Glomerular visceral epithelial cell (primary cell): ENCODE data around the gene CCDC154.

Source experiments
- DNase-seq: peaks from one replicate; pipeline ENCODE4 v3.0.0-alpha.2; 2016; ENCODE audit errors: extremely low spot score

Gene CCDC154

GRCh38 chr16:1416521-1416941 is 27.8 kb downstream of the CCDC154 start:
- no peak for DNase-seq

- peak; percentile 77 for DNase-seq
Measured at GRCh38 chr16:1414532-1415260, 29.7 kb downstream of the CCDC154 start, which contains the start of gene UNKL. TSS of gene UNKL (minus strand) at chr16:1414704. CDS start at chr16:1414691, 13 bp downstream.

DNA sequence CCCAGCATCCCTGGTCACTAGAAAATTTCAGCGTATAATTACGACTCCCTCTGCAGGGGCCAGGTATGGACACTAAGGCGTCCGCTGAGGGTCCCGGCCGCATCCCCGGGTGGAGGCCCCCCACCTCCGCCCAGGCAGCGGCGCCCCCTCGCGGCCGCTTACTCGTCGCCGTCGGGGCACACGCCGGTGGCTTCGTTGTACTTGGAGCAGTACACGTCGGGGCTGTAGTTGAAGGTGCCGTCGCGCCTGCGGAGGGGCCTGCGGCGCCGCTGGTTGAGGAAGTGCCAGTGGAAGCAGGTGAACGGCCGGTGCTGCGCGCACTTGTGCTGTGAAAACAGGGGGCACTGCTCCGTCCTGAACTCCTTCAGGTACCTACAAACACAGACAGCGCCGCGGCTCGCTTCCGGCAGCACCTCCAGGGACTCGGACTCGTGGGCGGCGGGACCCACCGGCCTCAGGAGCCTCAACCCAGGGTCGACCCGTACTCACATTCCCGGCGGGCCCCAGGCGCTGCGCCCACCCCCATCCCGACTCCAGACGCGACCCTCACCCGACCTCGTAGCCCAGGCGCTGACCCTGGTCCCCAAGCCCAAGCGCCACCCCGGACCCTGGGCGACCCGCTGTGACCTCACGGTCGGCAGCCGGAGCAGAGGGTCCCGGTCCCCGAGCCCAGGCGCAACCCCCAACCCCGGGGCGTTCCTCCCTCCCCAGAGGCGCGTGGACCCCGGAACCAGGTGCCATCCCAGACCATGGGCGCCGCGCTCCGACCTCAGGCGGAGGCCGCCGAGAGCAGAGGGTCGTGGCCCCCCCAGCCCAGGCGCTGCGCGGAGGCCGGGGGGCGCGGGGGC is 30.4 kb downstream of the CCDC154 start:
- DNase-seq = peak; percentile 44

DNA sequence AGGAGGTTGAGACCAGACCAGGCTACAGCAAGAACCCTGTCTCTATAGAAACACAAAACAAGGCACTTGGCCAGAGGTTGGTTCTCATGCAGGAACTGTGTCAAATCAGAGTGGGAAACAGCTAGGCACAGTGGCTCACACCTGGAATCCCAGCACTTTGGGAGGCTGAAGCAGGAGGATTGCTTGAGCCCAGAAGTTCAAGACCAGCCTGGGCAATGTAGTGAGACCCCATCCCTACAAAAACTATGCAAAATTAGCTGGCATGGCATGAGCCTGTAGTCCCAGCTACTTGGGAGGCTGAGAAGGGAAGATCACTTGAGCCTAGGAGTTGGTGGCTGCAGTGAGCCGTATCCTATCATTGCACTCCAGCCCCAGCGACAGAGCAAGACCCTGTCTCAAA is 31.5 kb downstream of the CCDC154 start:
- DNase-seq = no peak

DNA sequence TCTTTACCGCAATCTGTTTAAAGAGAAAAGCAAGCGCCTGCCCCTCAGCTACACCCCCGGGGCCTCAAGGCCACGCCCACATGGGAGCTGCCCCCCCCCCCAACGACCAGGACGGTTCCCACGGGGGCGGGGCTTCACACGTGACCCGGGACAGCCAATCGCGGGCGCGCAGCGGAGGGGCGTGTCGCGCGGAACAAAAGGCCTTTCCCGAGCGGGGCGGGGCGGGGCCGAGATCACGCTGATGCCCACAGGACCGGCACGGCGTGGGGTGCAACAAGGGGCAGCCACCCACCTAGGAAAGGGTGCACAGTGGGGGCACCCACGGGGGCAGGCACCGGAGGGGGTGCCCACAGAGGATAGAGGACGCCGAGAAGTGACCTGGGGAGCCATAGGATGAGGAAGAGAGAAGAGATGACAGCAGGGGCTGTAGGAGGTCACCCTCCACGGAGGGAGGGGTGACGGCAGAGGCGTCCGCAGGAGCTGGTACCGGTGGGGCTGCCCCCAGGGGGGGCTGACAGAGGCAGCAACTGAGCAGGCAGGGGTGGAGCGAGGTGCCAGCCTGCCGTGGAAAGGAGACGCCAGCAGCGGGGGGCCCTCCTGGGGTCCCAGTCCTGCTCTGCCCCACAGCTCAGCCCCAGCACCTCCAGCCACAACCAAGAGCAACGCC is 36.1 kb downstream of the CCDC154 start:
- DNase-seq = peak; percentile 85

DNA sequence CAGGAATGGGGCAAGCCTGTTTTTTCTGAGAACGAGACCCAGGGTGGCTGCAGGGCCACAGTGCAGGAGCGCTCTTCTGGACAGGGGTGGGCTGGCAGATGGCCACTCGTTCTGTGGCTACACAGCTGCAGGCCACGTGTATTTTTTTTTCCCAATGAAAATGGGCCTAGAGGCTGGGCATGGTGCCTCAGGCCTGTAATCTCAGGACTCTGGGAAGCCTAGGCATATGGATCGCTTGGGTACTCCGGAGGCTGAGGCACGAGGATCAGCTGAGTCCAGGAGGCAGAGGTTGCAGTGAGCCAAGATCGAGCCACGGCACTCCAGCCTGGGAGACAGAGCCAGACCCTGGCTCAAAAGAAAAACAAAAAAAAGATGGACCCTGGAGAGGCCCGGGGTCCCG is 36.6 kb downstream of the CCDC154 start:
- DNase-seq = no peak

- no peak for DNase-seq
Measured at GRCh38 chr16:1403733-1404132, 40.6 kb downstream of the CCDC154 start.

GRCh38 chr16:1403036-1403435 is 41.3 kb downstream of the CCDC154 start:
- no peak for DNase-seq

GRCh38 chr16:1401758-1402154 is 42.6 kb downstream of the CCDC154 start:
- no peak for DNase-seq

DNA sequence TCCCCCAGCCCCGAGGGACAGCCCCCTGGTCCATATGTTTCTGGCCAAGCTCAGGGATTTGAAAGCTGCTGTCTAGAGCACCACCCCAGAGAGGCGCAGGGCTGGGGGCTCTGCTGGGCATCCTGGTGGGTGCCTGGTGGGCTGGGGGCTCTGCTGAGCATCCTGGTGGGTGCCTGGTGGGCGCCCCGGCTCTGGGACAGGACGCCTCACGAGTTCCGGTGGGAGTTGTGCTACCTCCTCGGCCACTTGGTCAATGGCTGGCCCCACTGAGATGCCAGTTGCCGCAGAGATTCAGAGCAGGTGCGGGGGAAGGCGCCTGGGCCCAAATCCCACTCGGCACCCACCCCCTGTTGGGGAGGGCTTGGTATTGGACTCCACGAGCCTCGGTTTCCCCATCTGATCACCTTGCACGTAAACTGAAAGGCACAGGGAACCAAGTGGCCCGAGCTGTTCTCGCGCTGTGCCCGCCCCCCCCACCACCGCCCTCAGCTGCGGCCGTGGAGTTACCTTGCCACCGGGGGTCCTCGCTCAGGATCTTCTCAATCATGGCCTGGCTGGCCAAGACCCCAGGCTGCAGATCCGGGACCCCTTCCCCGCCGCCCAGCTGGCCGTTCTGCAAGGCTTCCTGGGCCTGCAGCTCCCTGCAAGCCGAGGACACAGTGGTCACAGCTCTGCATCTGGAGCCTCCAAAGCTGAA is 43.1 kb downstream of the CCDC154 start:
- no peak for DNase-seq

DNA sequence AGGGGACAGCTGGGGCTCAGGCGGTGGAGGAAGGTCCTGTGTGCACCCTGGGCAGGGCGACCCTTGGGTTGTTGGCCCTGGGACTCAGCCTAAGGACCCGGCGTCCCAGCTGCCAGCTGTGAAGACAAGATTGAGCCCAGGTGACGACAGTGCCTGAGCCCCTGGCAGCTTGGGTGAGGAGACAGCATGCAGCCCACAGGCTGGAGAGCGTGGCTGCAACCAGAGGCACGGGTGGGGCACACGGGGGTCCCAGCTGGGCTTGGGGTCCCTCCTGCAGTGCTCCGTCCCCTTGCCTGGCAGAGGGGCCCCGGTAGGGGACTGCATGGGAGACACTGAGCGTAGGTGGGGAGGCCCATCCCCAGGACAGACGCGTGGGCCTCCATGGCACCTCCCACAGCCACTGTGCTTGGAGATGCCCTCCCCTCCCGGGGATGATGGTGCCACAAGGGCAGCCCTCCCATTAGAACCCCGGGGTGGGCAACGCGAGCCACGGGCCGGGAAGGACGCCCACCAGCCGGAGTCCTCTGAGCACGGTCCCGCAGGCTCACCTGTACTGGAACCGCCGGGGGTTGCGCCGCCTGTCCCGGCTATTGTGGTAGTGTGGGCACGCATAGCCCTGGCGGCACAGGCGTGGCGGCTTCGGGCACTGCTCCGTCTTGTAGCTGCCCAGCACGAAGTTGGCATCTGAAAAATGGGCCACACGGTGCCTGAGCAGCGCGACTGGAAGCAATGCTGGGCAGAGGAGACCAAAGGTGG is 45.4 kb downstream of the CCDC154 start:
- no peak for DNase-seq

GRCh38 chr16:1398351-1398750 is 46.0 kb downstream of the CCDC154 start:
- no peak for DNase-seq

GRCh38 chr16:1397779-1398178 is 46.6 kb downstream of the CCDC154 start:
- DNase-seq = no peak

DNA sequence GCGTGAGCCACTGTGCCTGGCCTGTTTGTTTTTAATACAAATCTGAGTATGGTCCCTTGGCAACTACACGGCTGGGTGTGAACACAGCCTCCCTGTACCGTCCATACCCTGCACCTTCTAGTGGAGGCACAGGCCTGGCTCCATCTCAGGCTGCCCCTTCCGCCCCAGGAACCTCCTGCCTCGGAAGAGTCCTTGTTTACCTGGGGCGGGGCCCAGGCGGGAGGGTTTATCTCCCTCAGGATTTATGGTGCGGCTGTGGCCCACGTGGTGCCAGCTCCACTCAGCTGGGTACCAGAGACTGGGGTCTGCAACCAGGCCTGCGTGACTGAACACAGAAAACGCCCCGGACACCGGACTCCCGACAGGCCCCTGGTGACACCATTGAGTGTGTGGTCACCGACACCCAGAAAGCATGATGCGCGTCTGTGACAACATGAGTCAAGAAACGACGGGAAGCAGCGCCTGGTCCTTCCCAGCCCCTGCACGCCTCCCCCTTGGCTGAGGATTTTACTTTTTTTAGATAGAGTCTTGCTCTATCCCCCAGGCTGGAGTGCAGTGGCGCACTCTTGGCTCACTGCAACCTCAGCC is 48.8 kb downstream of the CCDC154 start:
- DNase-seq = no peak

DNA sequence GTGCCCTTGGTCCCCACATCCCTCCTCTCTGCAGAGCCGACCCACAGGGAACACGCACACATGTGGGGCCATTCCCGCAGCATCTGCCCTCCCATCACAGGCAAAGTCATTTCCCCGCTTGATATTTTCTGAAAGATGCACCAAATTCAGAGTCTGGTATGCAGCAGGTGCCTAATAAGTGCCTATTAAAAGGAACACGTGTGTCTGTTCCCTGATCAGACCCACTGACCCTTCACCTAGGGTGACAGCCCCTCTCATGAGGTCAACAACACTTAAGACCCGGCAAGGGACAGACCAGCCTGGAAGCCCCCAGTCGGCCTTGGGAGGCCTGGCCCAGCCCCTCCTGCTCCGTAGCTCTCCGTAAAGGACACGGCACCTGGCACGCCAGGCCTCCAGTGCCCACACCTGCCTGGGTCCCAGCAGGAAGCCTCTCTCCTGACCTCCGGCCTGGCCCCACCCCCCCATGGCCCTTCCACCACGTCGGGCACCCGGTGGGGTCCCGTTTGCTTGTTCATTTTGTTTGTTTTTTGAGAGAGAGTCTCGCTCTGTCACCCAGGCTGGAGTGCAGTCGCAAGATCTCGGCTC is 49.9 kb downstream of the CCDC154 start:
- no peak for DNase-seq

DNA sequence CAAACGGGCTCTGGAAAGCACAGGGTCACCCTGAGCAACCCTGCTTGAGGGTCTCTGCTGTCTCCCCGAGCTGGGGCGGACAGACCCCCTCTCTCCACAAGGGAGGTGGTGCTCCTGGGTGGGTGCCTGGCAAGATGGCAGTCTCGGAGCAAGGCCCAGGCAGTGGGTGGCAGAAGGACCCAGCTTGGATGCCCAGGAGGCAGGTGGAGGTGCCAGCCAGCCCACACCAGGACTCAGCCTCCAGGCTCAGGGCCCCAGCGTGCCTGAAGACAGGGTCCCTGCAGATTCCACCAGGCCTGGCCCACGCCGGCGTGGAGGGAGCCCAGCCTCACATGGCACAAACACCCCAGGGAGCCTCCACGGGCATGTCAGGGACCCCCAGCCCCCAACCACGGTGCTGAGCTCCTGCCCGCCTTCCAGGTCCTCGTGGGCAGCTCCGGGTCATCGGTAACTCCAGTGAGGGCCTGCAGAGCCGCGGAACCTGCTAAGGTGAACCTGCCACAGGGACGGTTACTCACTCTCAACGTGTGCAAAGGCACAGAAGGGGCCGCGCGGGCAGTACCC is 50.7 kb downstream of the CCDC154 start:
- no peak for DNase-seq

- DNase-seq = no peak
Measured at GRCh38 chr16:1392826-1393225, 51.5 kb downstream of the CCDC154 start.

DNA sequence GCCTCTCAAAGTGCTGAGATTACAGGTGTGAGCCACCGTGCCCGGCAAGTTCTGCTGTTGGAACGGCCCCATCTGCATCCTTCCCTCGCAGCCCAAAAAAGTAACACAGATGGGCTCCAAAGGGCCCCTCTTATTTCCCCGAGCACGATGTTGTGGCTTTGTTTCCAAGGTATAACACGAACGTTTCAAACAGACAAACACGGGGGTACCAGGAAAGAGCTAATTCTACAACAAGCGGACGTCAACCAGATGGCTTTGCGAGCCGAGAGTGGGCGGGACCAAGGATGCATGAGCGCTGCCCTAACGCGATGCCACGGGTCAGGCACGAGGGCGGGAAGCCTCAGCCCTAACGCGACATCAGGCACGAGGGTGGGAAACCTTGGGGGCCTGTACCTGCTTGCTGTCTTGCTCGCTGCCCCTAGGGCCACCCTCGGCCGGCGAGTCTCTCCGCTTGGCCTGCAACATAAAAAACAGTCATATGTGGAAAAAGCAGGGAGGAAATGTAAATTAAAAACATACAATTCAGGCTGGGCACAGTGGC is 54.0 kb downstream of the CCDC154 start:
- DNase-seq = no peak

DNA sequence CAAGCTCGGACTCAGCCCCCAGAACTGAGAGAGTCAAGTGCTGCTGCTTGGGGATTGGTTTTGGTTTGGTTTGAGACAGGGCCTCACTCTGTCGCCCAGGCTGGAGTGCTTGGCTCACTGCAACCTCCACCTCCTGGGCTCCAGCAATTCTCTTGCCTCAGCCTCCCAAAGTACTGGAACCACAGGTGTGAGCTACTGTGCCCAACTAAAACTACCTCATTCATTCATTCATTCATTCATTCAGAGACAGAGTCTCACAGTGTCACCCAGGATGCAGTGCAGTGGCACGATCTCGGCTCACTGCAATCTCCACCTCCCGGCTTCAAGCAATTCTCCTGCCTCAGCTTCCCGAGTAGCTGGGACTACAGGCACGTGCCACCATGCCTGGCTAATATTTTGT is 54.6 kb downstream of the CCDC154 start:
- no peak for DNase-seq

GRCh38 chr16:1387331-1387730 is 57.0 kb downstream of the CCDC154 start:
- DNase-seq = no peak
